K562 (cell line): Measurements from ENCODE around the gene MMP24. TPM values are rescaled to one million over a fixed set of nuclear protein-coding genes. Genes with fewer than 3 reads are reported as not detected.

ENCODE experiments used
- ATAC-seq: fragments of 200-7000 bp; cut with Tn5 transposase; 3 replicates; pipeline ENCODE4 v1.9.1; 2020; ENCODE audit warnings: moderate library complexity
- BruUV-seq: library from RNA; stranded (reverse); fragments of 400-500 nt; replicated peaks from 2 replicates; lab custom pipeline; 2021; lab: Mats Ljungman, UMichigan
- CTCF ChIA-PET: fragments of 300-600 bp; formaldehyde crosslinking; extraction: SDS; loops from one replicate; lab custom pipeline; 2021; ENCODE audit warnings: low intra/inter-chr PET ratio; lab: Yijun Ruan, JAX
- POLR2A ChIA-PET: fragments of 300-600, 350-650 bp; sonication (Branson Sonifier 250); formaldehyde crosslinking; extraction: SDS; loops from one replicate; lab custom pipeline; 2021; ENCODE audit warnings: antibody characterized with exemption, inconsistent platforms; lab: Yijun Ruan, JAX
- DNase-seq, 4 experiments: peaks; one replicate each; pipeline versions ENCODE4 v3.0.0 to v3.0.0-alpha.2; 2011 to 2018; ENCODE audit warnings: low spot score in 3 of 4, mixed read lengths in 3 of 4; ENCODE audit errors: extremely low read depth in 1 of 4
- FAIRE-seq: peaks from 2 replicates; lab custom pipeline; 2011; peaks lifted over from hg19 to GRCh38; lab: Jason Lieb, UNC
- H2AFZ ChIP-seq: 2 replicates; pipeline ENCODE4 v1.6.0; 2011; ENCODE audit warnings: low read depth, low read length, control low read depth, inconsistent platforms
- H3K27ac ChIP-seq: fragments of 200-600 bp; 3 replicates; pipeline ENCODE4 v1.8.0; 2011; ENCODE audit warnings: low read depth, mild to moderate bottlenecking, control low read depth, inconsistent platforms, low read length, moderate library complexity, mixed read lengths; ENCODE audit errors: extremely low read depth
- H3K27me3 ChIP-seq, 2 experiments: fragments of 300-600 bp in 1 of 2; 2 replicates in 1 of 2; 3 replicates in 1 of 2; pipeline versions ENCODE4 v1.6.0 to v1.8.0; 2011; ENCODE audit warnings: inconsistent platforms in 2 of 2, low read length in 2 of 2, mild to moderate bottlenecking in 1 of 2, mixed read lengths in 1 of 2, moderate library complexity in 1 of 2; ENCODE audit not compliant: control insufficient read depth in 2 of 2, insufficient read depth in 2 of 2
- H3K36me3 ChIP-seq: fragments of 300-600 bp; 3 replicates; pipeline ENCODE4 v1.8.0; 2011; ENCODE audit warnings: mild to moderate bottlenecking, low read length, inconsistent platforms; ENCODE audit not compliant: control insufficient read depth, insufficient read depth
- H3K4me1 ChIP-seq, 2 experiments: fragments of 200-600 bp in 1 of 2; replicated peaks in 1 of 2; 2 replicates in 1 of 2; 3 replicates in 1 of 2; pipeline versions ENCODE4 v1.5.1 to v1.8.0; 2011; ENCODE audit warnings: inconsistent platforms in 2 of 2, low read length in 2 of 2, mild to moderate bottlenecking in 1 of 2, mixed read lengths in 1 of 2, moderate library complexity in 1 of 2; ENCODE audit not compliant: control insufficient read depth in 2 of 2, insufficient read depth in 2 of 2
- H3K4me2 ChIP-seq: 2 replicates; pipeline ENCODE4 v1.6.1; 2011; ENCODE audit warnings: low read length, control low read depth, inconsistent platforms, mixed read lengths; ENCODE audit not compliant: insufficient read depth
- H3K4me3 ChIP-seq: fragments of 200-600 bp; sonication (generic), shearing (Covaris generic); 2 replicates; pipeline ENCODE4 v1.5.1; 2016; ENCODE audit warnings: control low read depth, inconsistent platforms
- H3K79me2 ChIP-seq: fragments of 200-600 bp; 3 replicates; pipeline ENCODE4 v1.8.0; 2011; ENCODE audit warnings: low read length, inconsistent platforms; ENCODE audit not compliant: control insufficient read depth, insufficient read depth
- H3K9ac ChIP-seq, 2 experiments: 2 replicates each; pipeline versions ENCODE4 v1.6.0 to v1.6.1; 2011; ENCODE audit warnings: low read depth in 2 of 2, low read length in 2 of 2, control low read depth in 1 of 2, inconsistent platforms in 1 of 2, mild to moderate bottlenecking in 1 of 2, mixed read lengths in 1 of 2; ENCODE audit not compliant: insufficient read depth in 1 of 2
- H3K9me1 ChIP-seq: one replicate; pipeline ENCODE4 v1.6.0; 2011; ENCODE audit warnings: inconsistent platforms, mild to moderate bottlenecking, low read length, moderate library complexity; ENCODE audit not compliant: control insufficient read depth, insufficient read depth
- H3K9me3 ChIP-seq: replicated peaks from 2 replicates; pipeline ENCODE4 v1.5.1; 2011; ENCODE audit warnings: low read depth, low read length, inconsistent platforms; ENCODE audit not compliant: control insufficient read depth, insufficient read depth
- H4K20me1 ChIP-seq: replicated peaks from 2 replicates; pipeline ENCODE4 v1.6.1; 2011; ENCODE audit warnings: low read length, inconsistent platforms, mixed read lengths; ENCODE audit not compliant: control insufficient read depth, insufficient read depth
- DPF2 ChIP-seq: fragments of 450-650 bp; IDR thresholded peaks from 2 replicates; pipeline ENCODE4 v1.6.1; 2016
- FOXO4 ChIP-seq: fragments of 450-650 bp; formaldehyde crosslinking; IDR thresholded peaks from 2 replicates; pipeline ENCODE4 v1.4.0; 2020; ENCODE audit warnings: mild to moderate bottlenecking, moderate library complexity
- HNRNPK ChIP-seq: fragments of 200-400 bp; formaldehyde crosslinking; IDR thresholded peaks from one replicate; pipeline ENCODE4 v1.6.1; 2018; ENCODE audit warnings: mild to moderate bottlenecking, low read depth, low read length; ENCODE audit not compliant: poor library complexity, severe bottlenecking
- JUN ChIP-seq, 2 experiments: sonication (generic) in 1 of 2; formaldehyde crosslinking in 1 of 2; IDR thresholded peaks; 2 replicates each; pipeline versions ENCODE4 v1.6.1 to v1.8.0; 2012 to 2022; ENCODE audit warnings: borderline replicate concordance in 2 of 2, mild to moderate bottlenecking in 2 of 2, improper control_type of control experiment in 1 of 2, low read depth in 1 of 2, low read length in 1 of 2, missing genetic modification reagents in 1 of 2
- KLF6 ChIP-seq: fragments of 250-450 bp; sonication (Bioruptor Pico); IDR thresholded peaks from 2 replicates; pipeline ENCODE4 v1.4.0; 2020; ENCODE audit warnings: mild to moderate bottlenecking, moderate library complexity, borderline replicate concordance
- MBD2 ChIP-seq: sonication (generic); IDR thresholded peaks from 2 replicates; pipeline ENCODE4 v1.6.1; 2016; ENCODE audit warnings: low read depth, borderline replicate concordance
- MEF2A ChIP-seq: IDR thresholded peaks from 2 replicates; pipeline ENCODE4 v1.6.1; 2011; ENCODE audit warnings: low read depth, mild to moderate bottlenecking, low read length, moderate library complexity; ENCODE audit not compliant: control insufficient read depth
- POLR2AphosphoS2 ChIP-seq: IDR thresholded peaks from 2 replicates; pipeline ENCODE4 v1.6.1; 2012; ENCODE audit warnings: low read length, improper control_type of control experiment
- PRMT5 ChIP-seq: sonication (generic); formaldehyde crosslinking; IDR thresholded peaks from 2 replicates; pipeline ENCODE4 v1.5.0; 2020; ENCODE audit warnings: missing genetic modification reagents
- TAL1 ChIP-seq: fragments of 450-650 bp; IDR thresholded peaks from 2 replicates; pipeline ENCODE4 v1.6.1; 2016; ENCODE audit warnings: mild to moderate bottlenecking
- TFAP4 ChIP-seq: sonication (generic); formaldehyde crosslinking; IDR thresholded peaks from 2 replicates; pipeline ENCODE4 v1.8.0; 2022; ENCODE audit warnings: missing genetic modification reagents, mild to moderate bottlenecking, moderate library complexity, borderline replicate concordance
- ZBTB5 ChIP-seq: fragments of 450-650 bp; IDR thresholded peaks from 2 replicates; pipeline ENCODE4 v1.6.1; 2017; ENCODE audit warnings: antibody characterized with exemption
- ZNF655 ChIP-seq: fragments of 250-450 bp; sonication (Bioruptor Pico); IDR thresholded peaks from 2 replicates; pipeline ENCODE4 v1.5.0; 2021
- WGBS: fragments of 100-300 bp; shearing (Covaris generic); methylation state at CpG from one replicate; pipeline ENCODE4 v1.1.6; 2016; ENCODE audit warnings: low coverage, mixed read lengths; ENCODE audit not compliant: insufficient coverage; ENCODE audit errors: missing lambda C conversion rate; 5-methylcytosine and 5-hydroxymethylcytosine counted together
- in situ Hi-C: fragments of 300-500 bp; cut with MboI; formaldehyde crosslinking; loops from 4 replicates; pipeline ENCODE4 v1.15.0; 2018; ENCODE audit warnings: inconsistent platforms, mixed read lengths
- intact Hi-C: fragments of 100-400 bp; cut with micrococcal nuclease; formaldehyde crosslinking; loops from 2 replicates; pipeline ENCODE4 v1.14.2; 2022
- polyA plus RNA-seq, 8 experiments: library from polyadenylated mRNA; depleted of rRNA in 4 of 8; stranded (reverse) in 5 of 8; unstranded in 3 of 8; fragments of >200 nt; fragmentation: Nextera tagmentation in 2 of 8; fragmentation: Illumina TruSeq in 1 of 8; extraction: Ambion mirVana in 2 of 8; extraction: Trizol in 1 of 8; gene quantifications; 2 replicates each; pipeline versions ENCODE4 v1.2.1 to v1.2.3, GENCODE V29; 2011 to 2014; ENCODE audit warnings: inconsistent platforms in 1 of 8, missing spikeins in 1 of 8
- total RNA-seq, 7 experiments: library from RNA; depleted of rRNA in 6 of 7; stranded (reverse); fragments of >200 nt in 6 of 7; fragmentation: Illumina TruSeq in 2 of 7; extraction: Trizol in 2 of 7; gene quantifications; 2 replicates each; pipeline versions ENCODE4 v1.2.1 to v1.2.3, GENCODE V29; 2011 to 2021; ENCODE audit warnings: low replicate concordance in 1 of 7

The MMP24 gene
- total and polyA plus RNA-seq, 9 of the 15 experiments (the other 6 are each of a cell fraction or from before 2014, with no cell fraction given) = 0.03 to 0.07 (median 0.03) TPM; not detected in 6

GRCh38 chr20:35257175-35257909, 30.9 kb downstream of the MMP24 start:
- in situ Hi-C loops = no loop called here
- TF ChIP-seq JUN (IDR thresholded peaks at IDR 0.05; ENCODE audit: borderline replicate concordance, low read depth, low read length) = no peak
- no peak for TF ChIP-seq JUN (CRISPR knock-in tag; IDR thresholded peaks at IDR 0.05; ENCODE audit: borderline replicate concordance)
- no peak for TF ChIP-seq DPF2
- no peak for TF ChIP-seq POLR2AphosphoS2
- TF ChIP-seq ZBTB5 = no peak
- TF ChIP-seq MEF2A = 0 out of 2 replicates have a peak, but pooled peaks have one; percentile 11
- no peak for TF ChIP-seq PRMT5 (CRISPR knock-in tag)
- TF ChIP-seq TAL1 = 0 out of 2 replicates have a peak, but pooled peaks have one; percentile 13
- no peak for TF ChIP-seq KLF6 (CRISPR knock-in tag)
- TF ChIP-seq TFAP4 (CRISPR knock-in tag) = no peak
- TF ChIP-seq MBD2 = no peak
- TF ChIP-seq FOXO4 = no peak
- TF ChIP-seq HNRNPK = no peak
- TF ChIP-seq ZNF655 (CRISPR knock-in tag) = no peak

More at GRCh38 chr20:35257175-35257909, 30.9 kb downstream of the MMP24 start:
- no peaks in the 10 kb centered on the region for H3K9me3 ChIP-seq
- ChIA-PET CTCF (no interaction called here), POLR2A (no interaction called here)
- H3K9me1 ChIP-seq = no peaks in the 10 kb centered on the region
- WGBS = 2% methylated on average over 8 of the region's 8 CpGs
- no peaks in the 10 kb centered on the region for H3K79me2 ChIP-seq
- FAIRE-seq = no peak
- H3K27me3 ChIP-seq = peaks cover 2 to 17% of the 10 kb centered on the region in 2 experiments; a peak in 3 of 5 replicates
- 0 out of 2 replicates have a peak, but pooled peaks cover 6% of the 10 kb centered on the region for H4K20me1 ChIP-seq
- H3K27ac ChIP-seq = no peak overlapping the region
- no peak overlapping the region for H3K4me2 ChIP-seq
- intact Hi-C loops = no loop called here
- no peak for ATAC-seq
- no peaks in the 10 kb centered on the region for H3K36me3 ChIP-seq
- H3K9ac ChIP-seq = peak overlapping the region in 1 of 2 experiments; percentile 42; a peak in 1 of 4 replicates
- no peak overlapping the region for H2AFZ ChIP-seq
- DNase-seq = no peak
- BruUV-seq = no TSS peak
- H3K4me3 ChIP-seq = no peak overlapping the region
- H3K4me1 ChIP-seq = peaks cover 4% of the 10 kb centered on the region in 2 experiments; a peak in 3 of 5 replicates
